Measurements from ENCODE around the gene ATP6V0A4.
A peak's percentile ranks its signal among the peaks of the same experiment; 100 is the strongest.

The ATP6V0A4 gene

GRCh38 chr7:138726288-138726687 is 71.7 kb downstream of the ATP6V0A4 start:
- TF ChIP-seq CTCF (IDR thresholded peaks at IDR 0.05; ENCODE audit: extremely low read depth, insufficient read depth, missing control alignments) = peak; percentile 7
- in situ Hi-C loops (cut with MboI; ENCODE audit: low pct_unique_long_range_greater_than_20kb, low sequenced_read_pairs, unreplicated experiment) = loop anchor here (25.0 kb wide), 4 partner anchors 264 to 1114 kb away; partner anchors contain the start of gene TRIM24
- DNase-seq (ENCODE audit: low spot score) = no peak

GRCh38 chr7:138720286-138720685 is 77.7 kb downstream of the ATP6V0A4 start:
- DNase-seq (ENCODE audit: low spot score) = no peak
- no peak for TF ChIP-seq CTCF (IDR thresholded peaks at IDR 0.05; ENCODE audit: extremely low read depth, insufficient read depth, missing control alignments)
- in situ Hi-C loops (cut with MboI; ENCODE audit: low pct_unique_long_range_greater_than_20kb, low sequenced_read_pairs, unreplicated experiment) = no loop called here

DNA sequence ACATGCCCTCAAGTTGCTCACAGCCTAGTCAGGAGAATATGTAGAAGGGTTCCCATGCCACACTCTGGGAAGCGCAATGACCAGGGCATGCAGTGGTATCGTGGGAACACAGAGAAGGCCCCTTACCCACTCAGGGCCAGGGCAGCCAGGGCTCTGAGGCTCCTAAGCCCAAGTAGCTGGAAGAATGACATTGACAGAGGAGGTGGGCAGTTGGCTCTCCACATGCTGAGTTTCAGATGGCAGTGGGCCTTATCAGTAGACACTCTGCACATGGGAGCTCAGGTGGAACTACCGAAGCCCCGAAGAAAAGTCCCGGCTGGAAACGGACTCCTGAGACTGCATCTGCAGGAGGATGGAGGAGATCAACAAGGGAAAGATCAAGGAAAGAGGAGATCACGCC is 81.1 kb downstream of the ATP6V0A4 start:
- in situ Hi-C loops (cut with MboI; ENCODE audit: low pct_unique_long_range_greater_than_20kb, low sequenced_read_pairs, unreplicated experiment) = no loop called here
- TF ChIP-seq CTCF (IDR thresholded peaks at IDR 0.05; ENCODE audit: extremely low read depth, insufficient read depth, missing control alignments) = no peak
- no peak for DNase-seq (ENCODE audit: low spot score)

GRCh38 chr7:138713191-138713590 is 84.8 kb downstream of the ATP6V0A4 start:
- no peak for DNase-seq (ENCODE audit: low spot score)
- in situ Hi-C loops (cut with MboI; ENCODE audit: low pct_unique_long_range_greater_than_20kb, low sequenced_read_pairs, unreplicated experiment) = no loop called here
- TF ChIP-seq CTCF (IDR thresholded peaks at IDR 0.05; ENCODE audit: extremely low read depth, insufficient read depth, missing control alignments) = no peak

GRCh38 chr7:138712652-138713051 is 85.3 kb downstream of the ATP6V0A4 start:
- in situ Hi-C loops (cut with MboI; ENCODE audit: low pct_unique_long_range_greater_than_20kb, low sequenced_read_pairs, unreplicated experiment) = no loop called here
- no peak for DNase-seq (ENCODE audit: low spot score)
- no peak for TF ChIP-seq CTCF (IDR thresholded peaks at IDR 0.05; ENCODE audit: extremely low read depth, insufficient read depth, missing control alignments)

- DNase-seq (ENCODE audit: low spot score) = no peak
- no peak for TF ChIP-seq CTCF (IDR thresholded peaks at IDR 0.05; ENCODE audit: extremely low read depth, insufficient read depth, missing control alignments)
- in situ Hi-C loops (cut with MboI; ENCODE audit: low pct_unique_long_range_greater_than_20kb, low sequenced_read_pairs, unreplicated experiment) = no loop called here
Observed at GRCh38 chr7:138710536-138711385, 87.2 kb downstream of the ATP6V0A4 start.
